Right cardiac atrium (tissue), 5 donors: Measurements from ENCODE around the gene GAPDHS. TPM values are rescaled to one million over a fixed set of nuclear protein-coding genes. Genes with fewer than 3 reads are reported as not detected.

Experiments used
- ATAC-seq, 2 donors: fragments of 200-7000 bp; cut with Tn5 transposase; one replicate each; pipeline versions ENCODE4 v1.8.0 to v1.9.1; 2020; ENCODE audit warnings: moderate library complexity in 2 of 2, mild to moderate bottlenecking in 1 of 2
- DNase-seq, 3 donors: peaks; one replicate each; pipeline ENCODE4 v3.0.0-alpha.2; 2020
- H3K27ac ChIP-seq: one replicate; pipeline ENCODE4 v1.5.1; 2013; ENCODE audit warnings: mild to moderate bottlenecking, low read length, control low read depth, moderate library complexity
- H3K27me3 ChIP-seq: one replicate; pipeline ENCODE4 v1.6.1; 2013; ENCODE audit not compliant: control insufficient read depth, insufficient read depth
- H3K4me1 ChIP-seq: one replicate; pipeline ENCODE4 v1.6.1; 2013; ENCODE audit warnings: low read length; ENCODE audit not compliant: control insufficient read depth, insufficient read depth
- H3K4me3 ChIP-seq: one replicate; pipeline ENCODE4 v1.5.1; 2013; ENCODE audit warnings: low read length, control low read depth
- H3K9me3 ChIP-seq: one replicate; pipeline ENCODE4 v1.6.1; 2013; ENCODE audit warnings: low read length; ENCODE audit not compliant: control insufficient read depth
- WGBS: extraction: QIAGEN DNeasy Blood & Tissue Kit; methylation state at CpG from one replicate; pipeline ENCODE4 v1.1.7; 2013; 5-methylcytosine and 5-hydroxymethylcytosine counted together
- intact Hi-C, 4 donors: fragments of 100-400 bp; cut with DNase I; formaldehyde crosslinking; loops; one replicate each; pipeline versions ENCODE4 v1.11.0 to v1.14.0; 2022 to 2023
- polyA plus RNA-seq: library from polyadenylated mRNA; stranded (reverse); fragments of 200-250 nt; gene quantifications from one replicate; pipeline ENCODE4 v1.2.3, GENCODE V29; 2013
- total RNA-seq, 4 donors: library from RNA; stranded (reverse); fragmentation: NEBNext Ultra II Directional; extraction: Animal tissue kit (Norgen Biotek cat#: 25700); gene quantifications; one replicate each; pipeline ENCODE4 v1.2.1, GENCODE V29; 2021
- donor health status: healthy with polysubstance abuse.
- donor health status: DM: no; HTN: yes; CAD: no.
- donor health status: DM: no; HTN: no; CAD: no.
- donor health status: DM: no; HTN: yes; CAD: no; lungs with severe emphysema.
- donor health status: DM: yes; HTN: yes; CAD: no.

GAPDHS gene
- total and polyA plus RNA-seq, 5 donors = not detected

- intact Hi-C loops = no loop called here
- Histone ChIP-seq H3K27ac (no peak overlapping the region), H3K9me3 (no peaks in the 10 kb centered on the region), H3K27me3 (no peaks in the 10 kb centered on the region), H3K4me1 (no peaks in the 10 kb centered on the region), H3K4me3 (no peak overlapping the region)
- no peak for ATAC-seq
- peak in 1 of 3 donors; percentile 33 for DNase-seq
- 89% methylated on average over 23 of the region's 23 CpGs for WGBS
These were observed 26.5 kb downstream of the GAPDHS start for GRCh38 chr19:35559781-35560180.

DNA sequence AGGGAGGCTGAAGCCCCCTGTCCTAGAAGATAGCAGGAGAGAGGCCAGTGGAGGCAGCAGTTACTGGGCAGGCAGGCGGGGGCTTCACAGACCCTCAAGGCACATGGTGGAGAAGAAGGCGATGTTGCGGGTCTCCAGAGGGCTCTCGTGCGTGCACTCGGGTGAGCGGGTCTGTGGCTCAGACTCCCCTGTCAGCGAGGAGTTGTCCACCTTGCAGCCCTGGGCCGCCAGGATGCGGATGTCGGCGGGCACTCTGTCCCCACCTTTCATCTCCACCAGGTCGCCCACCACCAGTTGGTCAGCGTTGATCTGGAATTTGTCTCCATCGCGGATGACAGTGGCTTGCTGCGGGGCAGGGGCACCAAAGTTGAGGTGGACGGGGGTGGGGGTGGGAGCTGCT lies 27.0 kb downstream of the GAPDHS start:
- Histone ChIP-seq H3K27ac (no peak overlapping the region), H3K9me3 (no peaks in the 10 kb centered on the region), H3K4me3 (no peak overlapping the region), H3K4me1 (no peaks in the 10 kb centered on the region), H3K27me3 (no peaks in the 10 kb centered on the region)
- intact Hi-C loops = no loop called here
- DNase-seq (peak in 1 of 3 donors; percentile 50), ATAC-seq (no peak)
- 84% methylated on average over 18 of the region's 18 CpGs for WGBS

GRCh38 chr19:35560677-35561076 lies 27.4 kb downstream of the GAPDHS start:
- no peaks in the 10 kb centered on the region for H3K9me3 ChIP-seq
- no peaks in the 10 kb centered on the region for H3K27me3 ChIP-seq
- H3K4me3 ChIP-seq = no peak overlapping the region
- H3K4me1 ChIP-seq = no peaks in the 10 kb centered on the region
- no peak overlapping the region for H3K27ac ChIP-seq
- no peak for ATAC-seq
- 63% methylated on average over 6 of the region's 6 CpGs for WGBS
- DNase-seq = peak in 1 of 3 donors; percentile 12
- intact Hi-C loops = no loop called here

GRCh38 chr19:35561436-35561835 lies 28.2 kb downstream of the GAPDHS start:
- Histone ChIP-seq H3K27ac (no peak overlapping the region), H3K4me1 (no peaks in the 10 kb centered on the region), H3K27me3 (no peaks in the 10 kb centered on the region), H3K4me3 (no peak overlapping the region), H3K9me3 (no peaks in the 10 kb centered on the region)
- DNase-seq (peak in 1 of 3 donors; percentile 19), ATAC-seq (no peak)
- intact Hi-C loops = no loop called here
- WGBS = 74% methylated on average over 6 of the region's 6 CpGs

- no peak overlapping the region for H3K4me3 ChIP-seq
- H3K27ac ChIP-seq = no peak overlapping the region
- intact Hi-C loops = no loop called here
- ATAC-seq (no peak), DNase-seq (peak in 1 of 3 donors; percentile 11)
- H3K27me3 ChIP-seq = no peaks in the 10 kb centered on the region
- no peaks in the 10 kb centered on the region for H3K9me3 ChIP-seq
- no peaks in the 10 kb centered on the region for H3K4me1 ChIP-seq
- 57% methylated on average over 17 of the region's 17 CpGs for WGBS
These were observed 29.1 kb downstream of the GAPDHS start for GRCh38 chr19:35562336-35562735.

GRCh38 chr19:35562776-35563175 lies 29.5 kb downstream of the GAPDHS start:
- Histone ChIP-seq H3K4me1 (no peaks in the 10 kb centered on the region), H3K27ac (no peak overlapping the region), H3K27me3 (no peaks in the 10 kb centered on the region), H3K4me3 (no peak overlapping the region), H3K9me3 (no peaks in the 10 kb centered on the region)
- no peak for ATAC-seq
- intact Hi-C loops = no loop called here
- no peak for DNase-seq
- 63% methylated on average over 2 of the region's 2 CpGs for WGBS

DNA sequence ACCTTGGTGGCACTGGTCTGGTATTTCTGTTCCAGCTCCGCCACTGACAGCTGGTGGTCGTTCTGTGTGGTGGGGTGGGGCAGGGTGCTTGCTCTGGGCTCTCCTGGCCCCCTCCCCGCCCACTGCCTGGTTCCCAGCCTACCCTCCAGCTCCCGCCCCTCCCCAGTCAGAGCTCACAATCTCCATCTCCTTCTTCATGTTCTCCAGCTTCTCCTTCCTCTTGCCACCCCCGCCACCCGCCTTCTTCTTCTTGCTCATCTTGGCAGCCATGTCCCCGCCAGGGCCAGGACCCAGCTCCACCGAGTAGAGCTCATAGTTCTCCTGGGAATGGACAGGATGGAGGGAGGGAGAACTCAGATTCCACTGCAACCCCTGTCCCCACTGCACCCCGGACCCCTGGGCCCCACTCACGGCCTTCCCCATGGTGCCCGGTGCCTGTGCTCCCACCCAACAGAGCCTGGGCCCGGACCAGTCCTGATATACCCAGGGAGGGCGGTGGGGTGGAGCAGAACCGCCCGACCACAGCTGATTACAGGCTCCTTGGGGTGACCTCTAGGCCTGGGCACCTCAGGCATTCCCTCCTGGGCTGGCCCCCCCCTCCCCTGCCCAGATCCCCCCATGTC lies 30.1 kb downstream of the GAPDHS start, which contains the start of gene ATP4A:
Gene ATP4A, minus strand, starts transcription at position 452 of the 623 bp plus-strand sequence. Its CDS starts 29 bp downstream, at position 423.
- no peak within 1 kb of the TSS for H3K27ac ChIP-seq
- H3K9me3 ChIP-seq = no peaks in the 10 kb centered on the region
- DNase-seq = peak in 1 of 3 donors; percentile 30
- no peak within 1 kb of the TSS for H3K4me3 ChIP-seq
- H3K27me3 ChIP-seq = no peaks in the 10 kb centered on the region
- no peak for ATAC-seq
- 65% methylated on average over 15 of the region's 15 CpGs for WGBS
- H3K4me1 ChIP-seq = no peaks in the 10 kb centered on the region
- intact Hi-C loops = no loop called here

- Histone ChIP-seq H3K27me3 (no peaks in the 10 kb centered on the region), H3K9me3 (no peaks in the 10 kb centered on the region), H3K4me1 (no peaks in the 10 kb centered on the region), H3K4me3 (no peak overlapping the region), H3K27ac (no peak overlapping the region)
- 77% methylated on average over 12 of the region's 12 CpGs for WGBS
- no peak for ATAC-seq
- no peak for DNase-seq
- intact Hi-C loops = no loop called here
These were observed 32.0 kb downstream of the GAPDHS start for GRCh38 chr19:35565016-35565856.

- H3K27ac ChIP-seq = no peak overlapping the region
- no peaks in the 10 kb centered on the region for H3K4me1 ChIP-seq
- H3K27me3 ChIP-seq = no peaks in the 10 kb centered on the region
- DNase-seq = no peak
- intact Hi-C loops = no loop called here
- H3K9me3 ChIP-seq = no peaks in the 10 kb centered on the region
- no peak overlapping the region for H3K4me3 ChIP-seq
- no peak for ATAC-seq
- 82% methylated on average over 7 of the region's 7 CpGs for WGBS
These were observed 33.5 kb downstream of the GAPDHS start for GRCh38 chr19:35566738-35567137.

- ATAC-seq (no peak), DNase-seq (no peak)
- 56% methylated on average over 5 of the region's 5 CpGs for WGBS
- no peaks in the 10 kb centered on the region for H3K4me1 ChIP-seq
- H3K27ac ChIP-seq = no peak overlapping the region
- intact Hi-C loops = no loop called here
- H3K9me3 ChIP-seq = no peaks in the 10 kb centered on the region
- no peak overlapping the region for H3K4me3 ChIP-seq
- no peaks in the 10 kb centered on the region for H3K27me3 ChIP-seq
These were observed 36.1 kb downstream of the GAPDHS start for GRCh38 chr19:35569281-35569781.

DNA sequence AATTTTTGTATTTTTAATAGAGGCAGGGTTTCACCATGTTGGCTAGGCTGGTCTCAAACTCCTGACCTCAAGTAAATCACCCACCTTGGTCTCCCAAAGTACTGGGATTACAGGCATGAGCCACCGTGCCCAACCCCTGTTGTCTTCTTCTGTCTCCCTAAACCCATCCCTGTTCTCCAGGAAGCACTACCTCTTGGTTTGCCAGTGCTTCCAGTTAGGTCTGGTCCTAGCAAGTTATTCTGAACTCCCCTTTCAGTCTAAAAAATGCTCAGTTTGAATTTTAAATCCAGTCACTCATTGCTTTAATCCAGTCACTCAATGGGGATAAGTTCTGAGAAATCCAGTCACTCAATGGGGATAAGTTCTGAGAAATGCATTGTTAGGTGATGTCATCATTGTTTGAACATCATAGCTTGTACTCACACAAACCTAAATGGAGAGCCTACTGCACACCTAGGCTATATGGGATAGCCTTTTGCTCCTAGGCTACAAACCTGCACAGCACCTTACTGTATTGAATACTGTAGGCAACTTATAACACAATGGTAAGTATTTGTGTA lies 38.2 kb downstream of the GAPDHS start:
- intact Hi-C loops = no loop called here
- Histone ChIP-seq H3K9me3 (peaks cover 2% of the 10 kb centered on the region), H3K4me3 (no peak overlapping the region), H3K4me1 (no peaks in the 10 kb centered on the region), H3K27me3 (no peaks in the 10 kb centered on the region), H3K27ac (no peak overlapping the region)
- no peak for DNase-seq
- WGBS = 89% methylated on average over 1 of the region's 1 CpG
- ATAC-seq = no peak
